ENCODE results near the gene PID1.

Gene PID1

DNA sequence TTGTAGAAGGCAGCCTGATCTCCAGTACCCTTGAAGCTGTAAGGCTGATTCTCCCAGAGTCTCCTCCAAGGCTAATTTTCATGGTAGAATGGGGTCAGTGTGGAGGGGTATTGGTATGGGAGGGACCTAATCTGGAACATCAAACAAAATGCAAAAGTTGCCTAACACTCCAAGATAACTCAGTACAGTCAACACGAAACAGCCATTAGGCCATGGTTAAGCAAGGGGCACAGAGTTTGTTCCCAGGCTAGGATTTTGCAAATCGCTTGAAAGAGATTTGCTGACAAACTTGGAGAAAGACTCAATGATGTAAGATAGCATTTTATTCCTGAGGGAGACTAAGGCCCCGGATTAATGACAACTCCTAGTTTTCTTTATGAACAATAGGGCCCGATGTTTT, 5.4 kb downstream of the PID1 start:
- H3K4me3 ChIP-seq (ENCODE audit: low read depth, low read length) = no peak overlapping the region
- TF ChIP-seq, protein P1, sequence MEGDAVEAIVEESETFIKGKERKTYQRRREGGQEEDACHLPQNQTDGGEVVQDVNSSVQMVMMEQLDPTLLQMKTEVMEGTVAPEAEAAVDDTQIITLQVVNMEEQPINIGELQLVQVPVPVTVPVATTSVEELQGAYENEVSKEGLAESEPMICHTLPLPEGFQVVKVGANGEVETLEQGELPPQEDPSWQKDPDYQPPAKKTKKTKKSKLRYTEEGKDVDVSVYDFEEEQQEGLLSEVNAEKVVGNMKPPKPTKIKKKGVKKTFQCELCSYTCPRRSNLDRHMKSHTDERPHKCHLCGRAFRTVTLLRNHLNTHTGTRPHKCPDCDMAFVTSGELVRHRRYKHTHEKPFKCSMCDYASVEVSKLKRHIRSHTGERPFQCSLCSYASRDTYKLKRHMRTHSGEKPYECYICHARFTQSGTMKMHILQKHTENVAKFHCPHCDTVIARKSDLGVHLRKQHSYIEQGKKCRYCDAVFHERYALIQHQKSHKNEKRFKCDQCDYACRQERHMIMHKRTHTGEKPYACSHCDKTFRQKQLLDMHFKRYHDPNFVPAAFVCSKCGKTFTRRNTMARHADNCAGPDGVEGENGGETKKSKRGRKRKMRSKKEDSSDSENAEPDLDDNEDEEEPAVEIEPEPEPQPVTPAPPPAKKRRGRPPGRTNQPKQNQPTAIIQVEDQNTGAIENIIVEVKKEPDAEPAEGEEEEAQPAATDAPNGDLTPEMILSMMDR (IDR thresholded peaks at IDR 0.05; ENCODE audit: borderline replicate concordance, insufficient read depth, low read depth, low read length) = no peak

DNA sequence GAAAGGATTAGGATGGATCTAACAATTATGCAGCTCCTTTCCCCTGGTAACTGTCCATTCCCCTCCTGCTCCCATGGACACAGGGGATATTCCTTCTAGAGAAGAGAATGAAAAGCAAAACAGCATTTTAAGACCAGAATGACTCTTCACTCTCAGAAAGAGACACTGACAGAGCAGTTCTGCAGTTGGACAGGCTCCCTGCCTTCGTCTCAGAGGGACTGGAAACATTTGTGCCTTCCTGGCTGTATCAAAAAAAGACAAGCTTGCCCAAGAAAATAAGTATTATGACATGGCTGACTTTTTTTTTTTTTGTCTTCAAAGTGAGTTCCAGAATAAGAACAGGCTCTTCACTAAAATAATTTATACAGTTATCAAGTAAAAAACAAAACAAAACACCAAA, 9.5 kb downstream of the PID1 start:
- TF ChIP-seq, protein P1 (IDR thresholded peaks at IDR 0.05; ENCODE audit: borderline replicate concordance, insufficient read depth, low read depth, low read length) = no peak
- no peak overlapping the region for H3K4me3 ChIP-seq (ENCODE audit: low read depth, low read length)

DNA sequence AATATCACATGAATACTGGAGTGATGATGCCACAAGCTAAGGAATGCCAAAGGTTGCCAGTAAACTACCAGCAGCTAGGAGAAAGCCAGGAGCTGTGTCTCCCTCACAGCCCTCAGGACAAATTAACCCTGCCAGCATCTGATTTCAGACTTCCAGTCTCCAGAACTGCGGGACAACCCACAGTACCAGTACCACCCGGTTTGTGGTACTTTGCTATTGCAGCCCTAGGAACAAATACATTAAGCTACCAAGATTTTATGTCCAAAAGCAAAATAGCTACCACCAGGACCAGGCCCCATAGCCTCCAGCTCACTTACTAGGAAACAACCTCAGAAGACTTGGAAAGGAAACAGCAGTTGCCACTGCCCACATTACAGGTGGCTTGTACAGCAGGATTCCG, 10.0 kb downstream of the PID1 start:
- no peak overlapping the region for H3K4me3 ChIP-seq (ENCODE audit: low read depth, low read length)
- TF ChIP-seq, protein P1 (IDR thresholded peaks at IDR 0.05; ENCODE audit: borderline replicate concordance, insufficient read depth, low read depth, low read length) = no peak

DNA sequence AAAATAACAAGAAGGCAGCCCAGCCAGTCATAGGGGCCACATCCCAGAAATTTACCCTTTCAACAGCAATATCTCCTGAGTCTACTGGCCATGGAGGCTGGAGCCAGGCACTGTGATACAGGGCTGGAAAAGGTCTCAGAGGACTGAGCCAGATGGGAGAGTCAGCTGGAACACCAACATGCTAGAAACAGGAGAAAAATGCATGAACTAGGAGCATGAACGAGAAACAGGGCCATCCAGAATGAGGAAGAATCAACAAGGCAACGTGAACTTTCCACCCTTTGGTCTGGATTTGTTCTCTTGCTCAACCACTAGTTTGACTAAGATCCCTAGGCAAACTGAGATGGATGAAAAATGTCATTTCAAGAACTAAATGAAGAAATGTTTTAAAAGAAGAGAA, 13.1 kb downstream of the PID1 start:
- TF ChIP-seq, protein P1 (IDR thresholded peaks at IDR 0.05; ENCODE audit: borderline replicate concordance, insufficient read depth, low read depth, low read length) = no peak
- H3K4me3 ChIP-seq (ENCODE audit: low read depth, low read length) = no peak overlapping the region

DNA sequence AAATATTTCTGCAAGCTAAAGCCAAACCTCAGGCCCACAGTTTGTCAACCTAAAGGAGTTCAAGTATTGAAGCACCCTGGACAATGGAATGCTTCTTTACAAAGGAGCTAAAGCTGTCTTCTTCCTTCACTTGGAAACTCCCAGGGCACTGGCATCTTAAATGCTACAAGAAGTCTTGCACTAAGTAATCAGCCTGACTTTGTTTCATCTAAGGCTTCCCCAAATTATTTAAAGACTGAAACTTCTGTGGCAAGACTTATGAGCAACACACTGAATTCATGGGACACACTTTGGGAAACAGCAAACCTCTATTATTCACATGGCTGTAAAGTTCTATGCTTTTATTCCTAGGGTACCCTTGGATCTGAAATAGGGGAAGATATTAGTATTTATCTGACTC, 14.7 kb downstream of the PID1 start:
- H3K4me3 ChIP-seq (ENCODE audit: low read depth, low read length) = no peak overlapping the region
- TF ChIP-seq, protein P1 (IDR thresholded peaks at IDR 0.05; ENCODE audit: borderline replicate concordance, insufficient read depth, low read depth, low read length) = no peak

DNA sequence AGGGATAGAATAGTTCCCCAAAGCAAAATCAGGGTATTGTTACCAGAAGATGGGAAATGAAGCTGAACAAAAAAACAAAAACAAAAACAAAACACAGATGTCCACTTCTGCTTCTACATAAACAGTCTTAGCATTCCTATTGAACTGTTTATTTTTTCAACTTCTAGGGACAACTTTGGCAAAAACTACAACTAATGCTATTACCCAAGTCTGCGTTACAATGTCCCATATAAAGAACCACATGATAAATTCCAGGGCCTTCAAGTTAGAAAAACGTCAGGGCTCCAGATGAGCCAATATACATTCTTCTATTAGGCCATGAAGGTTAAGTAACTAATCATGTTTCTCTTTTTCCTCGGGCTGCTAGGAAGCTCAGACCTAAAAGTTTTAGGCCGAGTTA, 16.9 kb downstream of the PID1 start:
- H3K4me3 ChIP-seq (ENCODE audit: low read depth, low read length) = no peak overlapping the region
- TF ChIP-seq, protein P1 (IDR thresholded peaks at IDR 0.05; ENCODE audit: borderline replicate concordance, insufficient read depth, low read depth, low read length) = no peak

DNA sequence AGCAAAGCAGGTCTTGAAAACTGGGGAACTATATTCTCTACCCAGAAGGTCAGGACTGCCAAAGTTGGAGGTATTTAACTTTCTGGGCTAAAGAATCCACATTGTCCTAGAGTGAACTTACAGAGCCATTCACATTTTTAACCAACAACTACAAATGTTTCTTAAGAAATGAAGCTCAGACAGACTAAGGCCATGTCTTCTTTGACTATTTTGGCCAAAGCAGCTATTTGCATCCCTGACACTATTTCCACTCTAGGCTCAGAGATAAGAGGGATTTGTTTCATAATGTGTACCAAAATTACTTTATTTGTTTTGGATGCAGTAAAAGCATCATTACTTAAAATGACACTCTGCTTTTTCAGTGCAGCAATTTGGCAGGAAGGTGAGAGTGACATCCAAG, 18.1 kb downstream of the PID1 start:
- H3K4me3 ChIP-seq (ENCODE audit: low read depth, low read length) = no peak overlapping the region
- TF ChIP-seq, protein P1 (IDR thresholded peaks at IDR 0.05; ENCODE audit: borderline replicate concordance, insufficient read depth, low read depth, low read length) = no peak

Data from GM12875 (cell line).